Choroid plexus epithelial cell (primary cell): ENCODE results near the gene RPS21.

ENCODE experiments used
- DNase-seq: peaks from one replicate; pipeline ENCODE4 v3.0.0-alpha.2; 2010; ENCODE audit warnings: low read depth
- H3K4me3 ChIP-seq: 2 replicates; pipeline ENCODE4 v1.5.1; 2011; ENCODE audit warnings: low read depth, mild to moderate bottlenecking, control low read depth, low read length, moderate library complexity
- CTCF ChIP-seq: conservative IDR thresholded peaks from 2 replicates; pipeline ENCODE4 v1.5.1; 2011; ENCODE audit warnings: low read depth, mild to moderate bottlenecking, control low read depth, inconsistent platforms, low read length, moderate library complexity

The RPS21 gene

GRCh38 chr20:62390317-62391164 is 3.6 kb downstream of the RPS21 start:
- DNase-seq, result no peak
- no peak for TF ChIP-seq CTCF
- H3K4me3 ChIP-seq, result no peak overlapping the region

GRCh38 chr20:62391165-62392076 is 4.5 kb downstream of the RPS21 start:
- TF ChIP-seq CTCF, result no peak
- DNase-seq, result no peak
- H3K4me3 ChIP-seq, result no peak overlapping the region

GRCh38 chr20:62392077-62392418 is 5.1 kb downstream of the RPS21 start:
- DNase-seq, result no peak
- no peak overlapping the region for H3K4me3 ChIP-seq
- TF ChIP-seq CTCF, result no peak

GRCh38 chr20:62392621-62393334 is 5.9 kb downstream of the RPS21 start:
- H3K4me3 ChIP-seq, result no peak overlapping the region
- TF ChIP-seq CTCF, result no peak

GRCh38 chr20:62393335-62393665 is 6.4 kb downstream of the RPS21 start:
- DNase-seq, result no peak
- H3K4me3 ChIP-seq, result no peak overlapping the region
- TF ChIP-seq CTCF, result no peak

More at GRCh38 chr20:62392621-62393334, 5.9 kb downstream of the RPS21 start:
- DNase-seq, result no peak

- DNase-seq, result no peak
- TF ChIP-seq CTCF, result no peak
- no peak overlapping the region for H3K4me3 ChIP-seq
Observed at GRCh38 chr20:62393830-62394229, 6.9 kb downstream of the RPS21 start.
